SK-N-SH (cell line): Measurements from ENCODE around the gene SDK1.

ENCODE experiments used
- CTCF ChIP-seq: fragments of 200-600 bp; sonication (generic); IDR thresholded peaks from 2 replicates; pipeline ENCODE4 v1.6.1; 2017; ENCODE audit warnings: antibody characterized with exemption, mild to moderate bottlenecking, moderate library complexity
- EP300 ChIP-seq, 2 experiments: IDR thresholded peaks; 2 replicates each; pipeline versions ENCODE4 v1.4.0 to v1.6.1; 2012; ENCODE audit warnings: borderline replicate concordance in 1 of 2, low read depth in 1 of 2, low read length in 1 of 2
- FOSL2 ChIP-seq: IDR thresholded peaks from 2 replicates; pipeline ENCODE4 v1.4.0; 2012; ENCODE audit warnings: low read depth, mild to moderate bottlenecking, moderate library complexity, borderline replicate concordance
- MEF2A ChIP-seq: IDR thresholded peaks from 2 replicates; pipeline ENCODE4 v1.4.0; 2012; ENCODE audit warnings: low read depth, borderline replicate concordance
- RAD21 ChIP-seq: IDR thresholded peaks from 2 replicates; pipeline ENCODE4 v1.6.1; 2012; ENCODE audit warnings: mild to moderate bottlenecking, low read length
- REST ChIP-seq: IDR thresholded peaks from 2 replicates; pipeline ENCODE4 v1.6.1; 2012; ENCODE audit warnings: mild to moderate bottlenecking, low read depth, low read length, moderate library complexity
- SIN3A ChIP-seq: IDR thresholded peaks from 2 replicates; pipeline ENCODE4 v1.6.1; 2012; ENCODE audit warnings: low read depth, mild to moderate bottlenecking, low read length, moderate library complexity, borderline replicate concordance
- SMC3 ChIP-seq: IDR thresholded peaks from 2 replicates; pipeline ENCODE4 v1.6.1; 2012; ENCODE audit warnings: low read depth, low read length, improper control_type of control experiment
- TAF1 ChIP-seq: IDR thresholded peaks from 2 replicates; pipeline ENCODE4 v1.6.1; 2012; ENCODE audit warnings: low read depth, mild to moderate bottlenecking, low read length, moderate library complexity, borderline replicate concordance

GRCh38 chr7:4029941-4030340 lies 728.9 kb downstream of the SDK1 start:
- TF ChIP-seq FOSL2 (no peak), TAF1 (no peak), CTCF (no peak), REST (no peak), EP300 (IDR thresholded peaks at IDR 0.05; ENCODE audit: borderline replicate concordance in 1 of 2, low read depth in 1 of 2, low read length in 1 of 2) (no peak), SMC3 (no peak), RAD21 (no peak), SIN3A (no peak), MEF2A (no peak)
